HepG2 (cell line): ENCODE data around the gene FBXL4.

Experiments used
- ATF3 ChIP-seq: sonication (generic); formaldehyde crosslinking; IDR thresholded peaks from 2 replicates; pipeline ENCODE4 v1.4.0; 2020; ENCODE audit warnings: missing genetic modification reagents
- CTCF ChIP-seq: sonication (generic); formaldehyde crosslinking; IDR thresholded peaks from 2 replicates; pipeline ENCODE4 v1.5.0; 2020; ENCODE audit warnings: mild to moderate bottlenecking, missing genetic modification reagents, moderate library complexity
- E2F1 ChIP-seq: sonication (generic); formaldehyde crosslinking; IDR thresholded peaks from 2 replicates; pipeline ENCODE4 v1.5.0; 2020; ENCODE audit warnings: missing genetic modification reagents
- FOXK2 ChIP-seq: fragments of 450-650 bp; IDR thresholded peaks from 2 replicates; pipeline ENCODE4 v1.6.1; 2016
- HNRNPK ChIP-seq: fragments of 200-400 bp; formaldehyde crosslinking; IDR thresholded peaks from 2 replicates; pipeline ENCODE4 v1.6.1; 2018; ENCODE audit warnings: low read length, low read depth, moderate library complexity, mild to moderate bottlenecking; ENCODE audit not compliant: poor library complexity, severe bottlenecking
- HNRNPL ChIP-seq: fragments of 200-400 bp; formaldehyde crosslinking; IDR thresholded peaks from 2 replicates; pipeline ENCODE4 v1.6.1; 2017; ENCODE audit warnings: mild to moderate bottlenecking, low read depth, low read length
- NFIC ChIP-seq: IDR thresholded peaks from 2 replicates; pipeline ENCODE4 v1.6.1; 2012; ENCODE audit warnings: mild to moderate bottlenecking, low read length, inconsistent platforms
- RXRA ChIP-seq: sonication (generic); formaldehyde crosslinking; IDR thresholded peaks from 2 replicates; pipeline ENCODE4 v1.5.1; 2020; ENCODE audit warnings: missing genetic modification reagents
- TGIF2 ChIP-seq: IDR thresholded peaks from 2 replicates; pipeline ENCODE4 v1.6.1; 2016; ENCODE audit warnings: control low read depth, missing compliant biosample characterization
- YY1 ChIP-seq: IDR thresholded peaks from 2 replicates; pipeline ENCODE4 v1.6.1; 2011; ENCODE audit warnings: low read length, low read depth, moderate library complexity, mild to moderate bottlenecking; ENCODE audit not compliant: insufficient read depth, insufficient replicate concordance

GRCh38 chr6:98947411-98948292 lies at the start of gene FBXL4:
- no peak for TF ChIP-seq RXRA (CRISPR knock-in tag)
- peak; percentile 57; the same call in 1 of the 2 replicates for TF ChIP-seq FOXK2
- no peak for TF ChIP-seq NFIC
- peak; percentile 11 for TF ChIP-seq YY1
- no peak for TF ChIP-seq TGIF2 (CRISPR knock-in tag)
- peak; percentile 70; the same call in 1 of the 2 replicates for TF ChIP-seq E2F1
- no peak for TF ChIP-seq CTCF (CRISPR knock-in tag)
- TF ChIP-seq ATF3 (CRISPR knock-in tag): no peak
- TF ChIP-seq HNRNPK: no peak
- TF ChIP-seq HNRNPL: no peak
